Pancreas (tissue), 10 donors: Measurements from ENCODE around the gene AOC1. TPM values are rescaled to one million over a fixed set of nuclear protein-coding genes. Genes with fewer than 3 reads are reported as not detected.

Source experiments
- ATAC-seq, 4 donors: fragments of 200-7000 bp; cut with Tn5 transposase; one replicate each; pipeline versions ENCODE4 v1.8.0 to v1.9.1; 2020; ENCODE audit warnings: mild to moderate bottlenecking in 4 of 4, moderate library complexity in 4 of 4
- DNase-seq, 6 donors: peaks; one replicate each; pipeline ENCODE4 v3.0.0-alpha.2; 2020
- FAIRE-seq: peaks from 2 replicates; lab custom pipeline; 2012; peaks lifted over from hg19 to GRCh38; lab: Jason Lieb, UNC
- H3K27ac ChIP-seq, 4 donors: fragments of 200-600 bp; sonication (generic); 1 replicate in 3 of 4; 2 replicates in 1 of 4; pipeline versions ENCODE4 v1.5.0 to v1.8.0; 2020
- H3K27me3 ChIP-seq, 4 donors: fragments of 200-600 bp; one replicate each; pipeline ENCODE4 v1.8.0; 2021
- H3K36me3 ChIP-seq, 3 donors: fragments of 200-600 bp; sonication (generic) in 1 of 3; one replicate each; pipeline versions ENCODE4 v1.5.0 to v1.8.0; 2020 to 2021
- H3K4me1 ChIP-seq, 3 donors: fragments of 200-600 bp; one replicate each; pipeline ENCODE4 v1.8.0; 2021
- H3K4me3 ChIP-seq, 4 donors: fragments of 200-600 bp; sonication (generic) in 2 of 4; one replicate each; pipeline versions ENCODE4 v1.5.0 to v1.8.0; 2020 to 2021
- H3K9me3 ChIP-seq, 4 donors: fragments of 200-600 bp; one replicate each; pipeline ENCODE4 v1.8.0; 2021
- CTCF ChIP-seq, 4 donors: fragments of 200-600 bp; sonication (generic) in 3 of 4; IDR thresholded peaks; one replicate each; pipeline versions ENCODE4 v1.5.0 to v1.8.0; 2021; ENCODE audit warnings: antibody characterized with exemption in 4 of 4
- WGBS, 2 donors: extraction: QIAGEN DNeasy Blood & Tissue Kit; methylation state at CpG; one replicate each; pipeline ENCODE4 v1.1.7; 2013; 5-methylcytosine and 5-hydroxymethylcytosine counted together
- intact Hi-C, 3 donors: fragments of 100-400 bp; cut with DNase I; formaldehyde crosslinking; loops; one replicate each; pipeline versions ENCODE4 v1.11.1 to v1.14.2; 2022
- polyA plus RNA-seq, 2 donors: library from polyadenylated mRNA; stranded (reverse); fragments of 200-250 nt; gene quantifications; one replicate each; pipeline ENCODE4 v1.2.3, GENCODE V29; 2013
- total RNA-seq, 6 donors: library from RNA; stranded (reverse); fragmentation: NEBNext Ultra II Directional in 4 of 6; extraction: Animal tissue kit (Norgen Biotek cat#: 25700) in 4 of 6; gene quantifications; one replicate each; pipeline versions ENCODE4 v1.2.1 to v1.2.4, GENCODE V29; 2021 to 2023
- donor health status: healthy with polysubstance abuse.
- donor health status: DM: no; HTN: no; CAD: no; lungs with moderate emphysema.
- donor health status: DM: no; HTN: no; CAD: no.
- donor health status: control.
- donor health status: control.
- donor health status: Bipolar disorder and iron deficiency.
- donor health status: DM: yes; HTN: yes; CAD: no.
- donor health status: DM: no; HTN: no; CAD: no.
- donor health status: DM: no; HTN: no; CAD: no.
- donor health status: DM: yes; HTN: yes; CAD: no.

Gene AOC1
- 1 to 10 TPM in 1 of 6 donors, under 1 TPM in 5; 0.12 to 7.1 (median 0.46) TPM for total RNA-seq
- polyA plus RNA-seq = under 1 TPM; 0.21 to 0.30 TPM

- H3K27ac ChIP-seq = no peak within 1 kb of the TSS
- no peak for DNase-seq
- FAIRE-seq = no peak
- ATAC-seq = peak in 2 of 4 donors; percentile 30 to 51
- H3K9me3 ChIP-seq = no peaks in the 10 kb centered on the region
- intact Hi-C loops = no loop called here
- 38 to 47% methylated on average over 8 of the region's 8 CpGs for WGBS, 2 donors
- no peaks in the 10 kb centered on the region for H3K36me3 ChIP-seq
- H3K4me1 ChIP-seq = no peaks in the 10 kb centered on the region
- H3K27me3 ChIP-seq = no peaks in the 10 kb centered on the region
- no peak for TF ChIP-seq CTCF (IDR thresholded peaks at IDR 0.05)
- H3K4me3 ChIP-seq = no peak within 1 kb of the TSS
Observed at GRCh38 chr7:150852371-150852905, at the start of gene AOC1. AOC1 (plus strand) TSS chr7:150852517; CDS start chr7:150856471, 3,954 bp downstream.

GRCh38 chr7:150803161-150803860, 49.0 kb upstream of the AOC1 start:
- no peak for TF ChIP-seq CTCF (IDR thresholded peaks at IDR 0.05)
- H3K36me3 ChIP-seq = no peaks in the 10 kb centered on the region
- H3K4me3 ChIP-seq = no peak overlapping the region
- H3K4me1 ChIP-seq = peaks cover 0 to 4% (median 0%) of the 10 kb centered on the region in 3 donors
- DNase-seq = no peak
- H3K27ac ChIP-seq = no peak overlapping the region
- no peak for FAIRE-seq
- WGBS, 2 donors = 81 to 83% methylated on average over 10 of the region's 10 CpGs
- ATAC-seq = no peak
- H3K9me3 ChIP-seq = peaks cover 0 to 2% (median 0%) of the 10 kb centered on the region in 4 donors
- intact Hi-C loops = no loop called here
- no peaks in the 10 kb centered on the region for H3K27me3 ChIP-seq

GRCh38 chr7:150804802-150805201, 47.5 kb upstream of the AOC1 start:
- Histone ChIP-seq H3K9me3 (peaks cover 0 to 2% (median 0%) of the 10 kb centered on the region in 4 donors), H3K4me1 (peaks cover 0 to 3% (median 0%) of the 10 kb centered on the region in 3 donors), H3K4me3 (no peak overlapping the region), H3K27me3 (no peaks in the 10 kb centered on the region), H3K27ac (no peak overlapping the region), H3K36me3 (no peaks in the 10 kb centered on the region)
- no peak for DNase-seq
- 83 to 88% methylated on average over 5 of the region's 5 CpGs for WGBS, 2 donors
- no peak for TF ChIP-seq CTCF (IDR thresholded peaks at IDR 0.05)
- intact Hi-C loops = no loop called here
- no peak for FAIRE-seq
- no peak for ATAC-seq

- TF ChIP-seq CTCF (IDR thresholded peaks at IDR 0.05) = no peak
- DNase-seq (no peak), FAIRE-seq (no peak), ATAC-seq (no peak)
- Histone ChIP-seq H3K36me3 (no peaks in the 10 kb centered on the region), H3K27me3 (no peaks in the 10 kb centered on the region), H3K4me1 (no peaks in the 10 kb centered on the region), H3K4me3 (no peak overlapping the region), H3K9me3 (peaks cover 0 to 2% (median 0%) of the 10 kb centered on the region in 4 donors), H3K27ac (no peak overlapping the region)
- intact Hi-C loops = no loop called here
Observed at GRCh38 chr7:150805864-150806263, 46.5 kb upstream of the AOC1 start.

GRCh38 chr7:150806454-150806853, 45.9 kb upstream of the AOC1 start:
- Histone ChIP-seq H3K36me3 (no peaks in the 10 kb centered on the region), H3K4me3 (no peak overlapping the region), H3K4me1 (no peaks in the 10 kb centered on the region), H3K27me3 (no peaks in the 10 kb centered on the region), H3K9me3 (peaks cover 0 to 2% (median 0%) of the 10 kb centered on the region in 4 donors), H3K27ac (no peak overlapping the region)
- DNase-seq (no peak), FAIRE-seq (no peak), ATAC-seq (no peak)
- intact Hi-C loops = no loop called here
- no peak for TF ChIP-seq CTCF (IDR thresholded peaks at IDR 0.05)
- 97 to 99% methylated on average over 3 of the region's 3 CpGs for WGBS, 2 donors
